K562 (cell line): ENCODE data around the gene ZBTB46. TPM values are rescaled to one million over a fixed set of nuclear protein-coding genes. Genes with fewer than 3 reads are reported as not detected.

Source experiments
- CBX1 ChIP-seq: sonication (generic); IDR thresholded peaks from 2 replicates; pipeline ENCODE4 v1.6.1; 2016; ENCODE audit warnings: antibody characterized with exemption, low read depth, mild to moderate bottlenecking
- FOXJ2 ChIP-seq: fragments of 200-800 bp; sonication (Bioruptor generic); IDR thresholded peaks from 2 replicates; pipeline ENCODE4 v1.6.1; 2016; ENCODE audit warnings: missing genetic modification characterization, missing compliant biosample characterization
- FUS ChIP-seq: fragments of 200-400 bp; formaldehyde crosslinking; optimal IDR thresholded peaks from 2 replicates; pipeline ENCODE3; 2017; ENCODE audit warnings: low read depth, low read length
- HMGN3 ChIP-seq: IDR thresholded peaks from 2 replicates; pipeline ENCODE4 v1.6.1; 2011; ENCODE audit warnings: borderline replicate concordance, low read depth, mild to moderate bottlenecking, mixed read lengths, low read length; ENCODE audit not compliant: insufficient read length; ENCODE audit errors: extremely low read depth
- HNRNPK ChIP-seq: fragments of 200-400 bp; formaldehyde crosslinking; IDR thresholded peaks from one replicate; pipeline ENCODE4 v1.6.1; 2018; ENCODE audit warnings: mild to moderate bottlenecking, low read depth, low read length; ENCODE audit not compliant: poor library complexity, severe bottlenecking
- KDM2B ChIP-seq: fragments of 250-450 bp; sonication (Bioruptor Pico); IDR thresholded peaks from 2 replicates; pipeline ENCODE4 v1.8.0; 2021; ENCODE audit warnings: mild to moderate bottlenecking, moderate library complexity
- NCOA6 ChIP-seq: fragments of 450-650 bp; IDR thresholded peaks from 2 replicates; pipeline ENCODE4 v1.6.1; 2017; ENCODE audit warnings: mild to moderate bottlenecking
- POLR2G ChIP-seq: fragments of 200-400 bp; formaldehyde crosslinking; IDR thresholded peaks from 2 replicates; pipeline ENCODE4 v1.6.1; 2017; ENCODE audit warnings: low read depth, mild to moderate bottlenecking, antibody characterized with exemption, low read length, moderate library complexity
- RBFOX2 ChIP-seq: fragments of 200-400 bp; formaldehyde crosslinking; IDR thresholded peaks from 2 replicates; pipeline ENCODE4 v1.6.1; 2017; ENCODE audit warnings: low read depth, mild to moderate bottlenecking, low read length, moderate library complexity
- RUNX1 ChIP-seq: sonication (generic); IDR thresholded peaks from 2 replicates; pipeline ENCODE4 v1.6.1; 2016; ENCODE audit warnings: antibody characterized with exemption, low read depth
- SIX5 ChIP-seq, 2 experiments: IDR thresholded peaks; 2 replicates each; pipeline ENCODE4 v1.6.1; 2011; ENCODE audit warnings: low read length in 2 of 2, borderline replicate concordance in 1 of 2, low read depth in 1 of 2, mild to moderate bottlenecking in 1 of 2, moderate library complexity in 1 of 2; ENCODE audit not compliant: insufficient read depth in 1 of 2
- SNRNP70 ChIP-seq: fragments of 200-400 bp; formaldehyde crosslinking; optimal IDR thresholded peaks from 2 replicates; pipeline ENCODE3; 2017; ENCODE audit warnings: low read depth, low read length
- SUPT5H ChIP-seq: fragments of 450-650 bp; IDR thresholded peaks from 2 replicates; pipeline ENCODE4 v1.6.1; 2016
- U2AF1 ChIP-seq: fragments of 200-400 bp; formaldehyde crosslinking; optimal IDR thresholded peaks from 2 replicates; pipeline ENCODE3; 2017; ENCODE audit warnings: mild to moderate bottlenecking, low read depth, low read length, moderate library complexity
- ZNF717 ChIP-seq: fragments of 250-450 bp; sonication (Bioruptor Pico); IDR thresholded peaks from 2 replicates; pipeline ENCODE4 v1.5.0; 2021
- ZNF764 ChIP-seq: fragments of 250-450 bp; sonication (Bioruptor Pico); IDR thresholded peaks from 2 replicates; pipeline ENCODE4 v1.4.0; 2020; ENCODE audit warnings: low read depth, mild to moderate bottlenecking, moderate library complexity
- polyA plus RNA-seq, 8 experiments: library from polyadenylated mRNA; depleted of rRNA in 4 of 8; stranded (reverse) in 5 of 8; unstranded in 3 of 8; fragments of >200 nt; fragmentation: Nextera tagmentation in 2 of 8; fragmentation: Illumina TruSeq in 1 of 8; extraction: Ambion mirVana in 2 of 8; extraction: Trizol in 1 of 8; gene quantifications; 2 replicates each; pipeline versions ENCODE4 v1.2.1 to v1.2.3, GENCODE V29; 2011 to 2014; ENCODE audit warnings: inconsistent platforms in 1 of 8, missing spikeins in 1 of 8
- total RNA-seq, 7 experiments: library from RNA; depleted of rRNA in 6 of 7; stranded (reverse); fragments of >200 nt in 6 of 7; fragmentation: Illumina TruSeq in 2 of 7; extraction: Trizol in 2 of 7; gene quantifications; 2 replicates each; pipeline versions ENCODE4 v1.2.1 to v1.2.3, GENCODE V29; 2011 to 2021; ENCODE audit warnings: low replicate concordance in 1 of 7
- TF ChIP-seq, protein P1 (sequence below): fragments of 200-800 bp; sonication (Bioruptor generic); IDR thresholded peaks from 2 replicates; pipeline ENCODE4 v1.6.1; 2017; ENCODE audit warnings: missing genetic modification characterization, missing compliant biosample characterization
- TF ChIP-seq, protein P2 (sequence below): fragments of 250-450 bp; sonication (Bioruptor Pico); IDR thresholded peaks from 2 replicates; pipeline ENCODE4 v1.8.0; 2021; ENCODE audit warnings: moderate library complexity, mild to moderate bottlenecking, inconsistent platforms
- TF ChIP-seq, protein P3 (sequence below): sonication (generic); formaldehyde crosslinking; IDR thresholded peaks from 2 replicates; pipeline ENCODE4 v1.8.1; 2023; ENCODE audit warnings: mild to moderate bottlenecking, missing genetic modification reagents
- TF ChIP-seq, protein P4 (sequence below): IDR thresholded peaks from 2 replicates; pipeline ENCODE4 v1.6.1; 2011; ENCODE audit not compliant: insufficient read length; ENCODE audit errors: extremely low read depth

ZBTB46 gene
- total and polyA plus RNA-seq, 9 of the 15 experiments (the other 6 are each of a cell fraction or from before 2014, with no cell fraction given): 0.29 to 4.1 (median 1.1) TPM

DNA sequence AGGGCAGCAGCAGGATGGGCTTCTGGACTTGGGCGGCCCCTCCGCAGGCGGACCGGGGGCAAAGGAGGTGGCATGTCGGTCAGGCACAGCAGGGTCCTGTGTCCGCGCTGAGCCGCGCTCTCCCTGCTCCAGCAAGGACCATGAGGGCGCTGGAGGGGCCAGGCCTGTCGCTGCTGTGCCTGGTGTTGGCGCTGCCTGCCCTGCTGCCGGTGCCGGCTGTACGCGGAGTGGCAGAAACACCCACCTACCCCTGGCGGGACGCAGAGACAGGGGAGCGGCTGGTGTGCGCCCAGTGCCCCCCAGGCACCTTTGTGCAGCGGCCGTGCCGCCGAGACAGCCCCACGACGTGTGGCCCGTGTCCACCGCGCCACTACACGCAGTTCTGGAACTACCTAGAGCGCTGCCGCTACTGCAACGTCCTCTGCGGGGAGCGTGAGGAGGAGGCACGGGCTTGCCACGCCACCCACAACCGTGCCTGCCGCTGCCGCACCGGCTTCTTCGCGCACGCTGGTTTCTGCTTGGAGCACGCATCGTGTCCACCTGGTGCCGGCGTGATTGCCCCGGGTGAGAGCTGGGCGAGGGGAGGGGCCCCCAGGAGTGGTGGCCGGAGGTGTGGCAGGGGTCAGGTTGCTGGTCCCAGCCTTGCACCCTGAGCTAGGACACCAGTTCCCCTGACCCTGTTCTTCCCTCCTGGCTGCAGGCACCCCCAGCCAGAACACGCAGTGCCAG is 134.3 kb downstream of the ZBTB46 start, which contains the start of gene TNFRSF6B (continued):
- peak; percentile 94 for TF ChIP-seq FUS
- TF ChIP-seq FOXJ2 (tag): no peak
- 0 out of 2 replicates have a peak, but pooled peaks have one; percentile 47 for TF ChIP-seq SUPT5H
- no peak for TF ChIP-seq SIX5 (IDR thresholded peaks at IDR 0.05; ENCODE audit: borderline replicate concordance in 1 of 2, insufficient read depth in 1 of 2, low read depth in 1 of 2, low read length in 2 of 2)
- TF ChIP-seq, protein P1, sequence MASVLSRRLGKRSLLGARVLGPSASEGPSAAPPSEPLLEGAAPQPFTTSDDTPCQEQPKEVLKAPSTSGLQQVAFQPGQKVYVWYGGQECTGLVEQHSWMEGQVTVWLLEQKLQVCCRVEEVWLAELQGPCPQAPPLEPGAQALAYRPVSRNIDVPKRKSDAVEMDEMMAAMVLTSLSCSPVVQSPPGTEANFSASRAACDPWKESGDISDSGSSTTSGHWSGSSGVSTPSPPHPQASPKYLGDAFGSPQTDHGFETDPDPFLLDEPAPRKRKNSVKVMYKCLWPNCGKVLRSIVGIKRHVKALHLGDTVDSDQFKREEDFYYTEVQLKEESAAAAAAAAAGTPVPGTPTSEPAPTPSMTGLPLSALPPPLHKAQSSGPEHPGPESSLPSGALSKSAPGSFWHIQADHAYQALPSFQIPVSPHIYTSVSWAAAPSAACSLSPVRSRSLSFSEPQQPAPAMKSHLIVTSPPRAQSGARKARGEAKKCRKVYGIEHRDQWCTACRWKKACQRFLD (CRISPR knock-in tag): no peak
- peak; percentile 46 for TF ChIP-seq HMGN3
- no peak for TF ChIP-seq RUNX1
- TF ChIP-seq CBX1: no peak
- no peak for TF ChIP-seq KDM2B (CRISPR knock-in tag)
- TF ChIP-seq ZNF764: no peak
- peak; percentile 67 for TF ChIP-seq U2AF1
- TF ChIP-seq POLR2G: peak; percentile 81
- TF ChIP-seq ZNF717 (CRISPR knock-in tag): no peak
- TF ChIP-seq SNRNP70: peak; percentile 25
- TF ChIP-seq HNRNPK: peak; percentile 34
- TF ChIP-seq RBFOX2: peak; percentile 42
- no peak for TF ChIP-seq NCOA6
- TF ChIP-seq, protein P2, sequence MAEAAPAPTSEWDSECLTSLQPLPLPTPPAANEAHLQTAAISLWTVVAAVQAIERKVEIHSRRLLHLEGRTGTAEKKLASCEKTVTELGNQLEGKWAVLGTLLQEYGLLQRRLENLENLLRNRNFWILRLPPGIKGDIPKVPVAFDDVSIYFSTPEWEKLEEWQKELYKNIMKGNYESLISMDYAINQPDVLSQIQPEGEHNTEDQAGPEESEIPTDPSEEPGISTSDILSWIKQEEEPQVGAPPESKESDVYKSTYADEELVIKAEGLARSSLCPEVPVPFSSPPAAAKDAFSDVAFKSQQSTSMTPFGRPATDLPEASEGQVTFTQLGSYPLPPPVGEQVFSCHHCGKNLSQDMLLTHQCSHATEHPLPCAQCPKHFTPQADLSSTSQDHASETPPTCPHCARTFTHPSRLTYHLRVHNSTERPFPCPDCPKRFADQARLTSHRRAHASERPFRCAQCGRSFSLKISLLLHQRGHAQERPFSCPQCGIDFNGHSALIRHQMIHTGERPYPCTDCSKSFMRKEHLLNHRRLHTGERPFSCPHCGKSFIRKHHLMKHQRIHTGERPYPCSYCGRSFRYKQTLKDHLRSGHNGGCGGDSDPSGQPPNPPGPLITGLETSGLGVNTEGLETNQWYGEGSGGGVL (CRISPR knock-in tag): no peak
- TF ChIP-seq, protein P3, sequence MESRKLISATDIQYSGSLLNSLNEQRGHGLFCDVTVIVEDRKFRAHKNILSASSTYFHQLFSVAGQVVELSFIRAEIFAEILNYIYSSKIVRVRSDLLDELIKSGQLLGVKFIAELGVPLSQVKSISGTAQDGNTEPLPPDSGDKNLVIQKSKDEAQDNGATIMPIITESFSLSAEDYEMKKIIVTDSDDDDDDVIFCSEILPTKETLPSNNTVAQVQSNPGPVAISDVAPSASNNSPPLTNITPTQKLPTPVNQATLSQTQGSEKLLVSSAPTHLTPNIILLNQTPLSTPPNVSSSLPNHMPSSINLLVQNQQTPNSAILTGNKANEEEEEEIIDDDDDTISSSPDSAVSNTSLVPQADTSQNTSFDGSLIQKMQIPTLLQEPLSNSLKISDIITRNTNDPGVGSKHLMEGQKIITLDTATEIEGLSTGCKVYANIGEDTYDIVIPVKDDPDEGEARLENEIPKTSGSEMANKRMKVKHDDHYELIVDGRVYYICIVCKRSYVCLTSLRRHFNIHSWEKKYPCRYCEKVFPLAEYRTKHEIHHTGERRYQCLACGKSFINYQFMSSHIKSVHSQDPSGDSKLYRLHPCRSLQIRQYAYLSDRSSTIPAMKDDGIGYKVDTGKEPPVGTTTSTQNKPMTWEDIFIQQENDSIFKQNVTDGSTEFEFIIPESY (CRISPR knock-in tag): peak; percentile 96
- TF ChIP-seq, protein P4, sequence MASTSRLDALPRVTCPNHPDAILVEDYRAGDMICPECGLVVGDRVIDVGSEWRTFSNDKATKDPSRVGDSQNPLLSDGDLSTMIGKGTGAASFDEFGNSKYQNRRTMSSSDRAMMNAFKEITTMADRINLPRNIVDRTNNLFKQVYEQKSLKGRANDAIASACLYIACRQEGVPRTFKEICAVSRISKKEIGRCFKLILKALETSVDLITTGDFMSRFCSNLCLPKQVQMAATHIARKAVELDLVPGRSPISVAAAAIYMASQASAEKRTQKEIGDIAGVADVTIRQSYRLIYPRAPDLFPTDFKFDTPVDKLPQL: no peak
